HepG2 (cell line): ENCODE measurements around the gene NRBP1. TPM values are rescaled to one million over a fixed set of nuclear protein-coding genes. Genes with fewer than 3 reads are reported as not detected.

Experiments used
- CEBPZ ChIP-seq: IDR thresholded peaks from 2 replicates; pipeline ENCODE4 v1.6.1; 2012; ENCODE audit warnings: low read length, improper control_type of control experiment
- EHMT2 ChIP-seq: fragments of 200-600 bp; sonication (generic); IDR thresholded peaks from 2 replicates; pipeline ENCODE4 v1.7.0; 2017; ENCODE audit warnings: antibody characterized with exemption, low read depth, low read length, borderline replicate concordance
- FOXA1 ChIP-seq, 2 experiments: fragments of 450-650 bp in 1 of 2; sonication (generic) in 1 of 2; formaldehyde crosslinking in 1 of 2; IDR thresholded peaks; 2 replicates each; pipeline versions ENCODE4 v1.4.0 to v1.6.1; 2016 to 2020; ENCODE audit warnings: missing genetic modification reagents in 1 of 2
- GATAD2A ChIP-seq: IDR thresholded peaks from 2 replicates; pipeline ENCODE4 v1.6.1; 2016
- HMGXB3 ChIP-seq: sonication (generic); formaldehyde crosslinking; IDR thresholded peaks from 2 replicates; pipeline ENCODE4 v1.4.0; 2020; ENCODE audit warnings: missing genetic modification reagents, borderline replicate concordance
- KDM4B ChIP-seq: sonication (generic); formaldehyde crosslinking; IDR thresholded peaks from 2 replicates; pipeline ENCODE4 v1.4.0; 2020; ENCODE audit warnings: missing genetic modification reagents
- MEIS2 ChIP-seq: sonication (generic); formaldehyde crosslinking; IDR thresholded peaks from 2 replicates; pipeline ENCODE4 v1.9.0; 2021; ENCODE audit warnings: mild to moderate bottlenecking, missing genetic modification reagents
- PRMT3 ChIP-seq: sonication (generic); formaldehyde crosslinking; IDR thresholded peaks from 2 replicates; pipeline ENCODE4 v1.8.1; 2022; ENCODE audit warnings: low read depth, mild to moderate bottlenecking, moderate library complexity, missing genetic modification reagents, borderline replicate concordance
- RERE ChIP-seq: IDR thresholded peaks from 2 replicates; pipeline ENCODE4 v1.6.1; 2016; ENCODE audit warnings: low read depth, missing genetic modification reagents, missing compliant biosample characterization
- RORA ChIP-seq: sonication (generic); formaldehyde crosslinking; IDR thresholded peaks from 2 replicates; pipeline ENCODE4 v1.5.0; 2020; ENCODE audit warnings: mild to moderate bottlenecking, missing genetic modification reagents, moderate library complexity
- THAP9 ChIP-seq: sonication (generic); formaldehyde crosslinking; IDR thresholded peaks from 2 replicates; pipeline ENCODE4; 2020; ENCODE audit warnings: missing genetic modification reagents, mild to moderate bottlenecking, borderline replicate concordance
- ZNF703 ChIP-seq: sonication (generic); formaldehyde crosslinking; IDR thresholded peaks from 2 replicates; pipeline ENCODE4 v1.5.1; 2020; ENCODE audit warnings: missing genetic modification reagents, mild to moderate bottlenecking, moderate library complexity, borderline replicate concordance
- polyA plus RNA-seq, 8 experiments: library from polyadenylated mRNA; depleted of rRNA in 3 of 8; stranded (reverse) in 7 of 8; unstranded in 1 of 8; fragments of >200 nt; fragmentation: Illumina TruSeq in 4 of 8; extraction: Trizol in 4 of 8; gene quantifications; 2 replicates each; pipeline versions ENCODE4 v1.2.1 to v1.2.3, GENCODE V29; 2011 to 2016; ENCODE audit warnings: low read depth in 4 of 8, missing spikeins in 1 of 8, mixed read lengths in 1 of 8; ENCODE audit not compliant: insufficient read depth in 1 of 8
- total RNA-seq, 5 experiments: library from RNA; depleted of rRNA; stranded (reverse); fragments of >200 nt; fragmentation: Illumina TruSeq; extraction: Trizol; gene quantifications; 2 replicates each; pipeline ENCODE4 v1.2.3, GENCODE V29; 2016; ENCODE audit warnings: low read depth in 1 of 5

Gene NRBP1
- total and polyA plus RNA-seq, 2 of the 13 experiments (the other 11 are each of a cell fraction or from before 2014, with no cell fraction given), result 165 to 240 TPM

GRCh38 chr2:27428978-27429541 is 629 bp downstream of the NRBP1 start (continued):
- no peak for TF ChIP-seq FOXA1 (IDR thresholded peaks at IDR 0.05)
- TF ChIP-seq FOXA1 (CRISPR knock-in tag; IDR thresholded peaks at IDR 0.05), result 0 out of 2 replicates have a peak, but pooled peaks have one; percentile 29
- TF ChIP-seq MEIS2 (CRISPR knock-in tag), result peak; percentile 90
- TF ChIP-seq KDM4B (CRISPR knock-in tag), result no peak
- TF ChIP-seq GATAD2A (CRISPR knock-in tag), result no peak
- TF ChIP-seq ZNF703 (CRISPR knock-in tag), result no peak
- no peak for TF ChIP-seq RORA (CRISPR knock-in tag)
- TF ChIP-seq CEBPZ, result no peak
- TF ChIP-seq PRMT3 (CRISPR knock-in tag), result peak; percentile 83
- no peak for TF ChIP-seq EHMT2
- TF ChIP-seq THAP9 (CRISPR knock-in tag), result no peak
- no peak for TF ChIP-seq RERE (CRISPR knock-in tag)
- TF ChIP-seq HMGXB3 (CRISPR knock-in tag), result no peak
